Uterus (tissue), 2 donors: ENCODE results near the gene NRDE2.

Source experiments
- POLR2A ChIP-seq, 2 donors: fragments of 450-650 bp; IDR thresholded peaks; one replicate each; pipeline ENCODE4 v1.6.1; 2016; ENCODE audit warnings: antibody characterized with exemption in 2 of 2, mild to moderate bottlenecking in 1 of 2, moderate library complexity in 1 of 2
- TF ChIP-seq, protein P1 (sequence below), 4 experiments: fragments of 200-600 bp in 2 of 4; fragments of 450-650 bp in 2 of 4; sonication (generic) in 2 of 4; IDR thresholded peaks; one replicate each; pipeline ENCODE4 v1.5.1; 2016 to 2019; ENCODE audit warnings: antibody characterized with exemption in 4 of 4, mild to moderate bottlenecking in 2 of 4, moderate library complexity in 1 of 4

DNA sequence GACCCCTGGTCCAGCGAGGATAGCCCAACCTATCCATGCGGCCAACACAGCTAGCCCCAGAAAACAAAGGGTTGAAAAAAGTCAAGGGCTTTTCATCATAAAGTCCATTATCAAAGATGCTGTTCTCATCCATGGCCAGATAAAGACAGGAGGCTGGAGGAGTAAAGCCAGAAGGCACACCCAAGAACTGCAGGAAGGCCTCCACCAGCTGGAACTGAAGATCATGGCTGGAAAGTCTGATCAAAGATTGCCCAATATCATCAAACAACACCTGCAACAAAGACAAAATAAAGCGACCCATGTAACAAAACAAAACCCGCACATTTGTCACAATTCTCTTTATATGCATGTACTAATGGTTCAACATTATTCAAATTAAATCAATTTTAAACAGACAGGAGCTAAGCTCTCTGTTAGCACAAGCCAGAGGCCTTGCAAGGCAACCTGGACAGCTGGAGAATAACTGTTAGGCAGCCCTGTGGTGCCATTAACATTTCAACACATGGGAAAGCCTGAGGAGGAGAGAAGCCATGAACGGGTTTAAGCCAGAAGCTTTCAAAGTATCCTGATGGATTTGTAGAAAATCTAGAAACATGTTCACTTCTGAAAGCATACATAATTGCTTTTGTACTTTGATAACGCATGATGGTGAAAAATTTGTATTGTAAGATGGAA, 41.3 kb downstream of the NRDE2 start:
- TF ChIP-seq POLR2A (IDR thresholded peaks at IDR 0.05): no peak
- TF ChIP-seq, protein P1, sequence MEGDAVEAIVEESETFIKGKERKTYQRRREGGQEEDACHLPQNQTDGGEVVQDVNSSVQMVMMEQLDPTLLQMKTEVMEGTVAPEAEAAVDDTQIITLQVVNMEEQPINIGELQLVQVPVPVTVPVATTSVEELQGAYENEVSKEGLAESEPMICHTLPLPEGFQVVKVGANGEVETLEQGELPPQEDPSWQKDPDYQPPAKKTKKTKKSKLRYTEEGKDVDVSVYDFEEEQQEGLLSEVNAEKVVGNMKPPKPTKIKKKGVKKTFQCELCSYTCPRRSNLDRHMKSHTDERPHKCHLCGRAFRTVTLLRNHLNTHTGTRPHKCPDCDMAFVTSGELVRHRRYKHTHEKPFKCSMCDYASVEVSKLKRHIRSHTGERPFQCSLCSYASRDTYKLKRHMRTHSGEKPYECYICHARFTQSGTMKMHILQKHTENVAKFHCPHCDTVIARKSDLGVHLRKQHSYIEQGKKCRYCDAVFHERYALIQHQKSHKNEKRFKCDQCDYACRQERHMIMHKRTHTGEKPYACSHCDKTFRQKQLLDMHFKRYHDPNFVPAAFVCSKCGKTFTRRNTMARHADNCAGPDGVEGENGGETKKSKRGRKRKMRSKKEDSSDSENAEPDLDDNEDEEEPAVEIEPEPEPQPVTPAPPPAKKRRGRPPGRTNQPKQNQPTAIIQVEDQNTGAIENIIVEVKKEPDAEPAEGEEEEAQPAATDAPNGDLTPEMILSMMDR (IDR thresholded peaks at IDR 0.05): no peak
